ENCODE results near the gene RCN2.
"Not testable (repeated sequence)": the region's sequence is repeated elsewhere in the genome, so short reads cannot be mapped to it uniquely, and the experiment has no call there.

Gene RCN2

GRCh38 chr15:76931397-76932134 is at the start of gene RCN2:
TSS of gene RCN2 (plus strand) at chr15:76931749. CDS start at chr15:76931842, 93 bp downstream.
- DNase-seq = peak; percentile 92

- no peak for DNase-seq
These were observed 46.3 kb upstream of the RCN2 start for GRCh38 chr15:76885212-76885611.

GRCh38 chr15:76887280-76888141 is 44.0 kb upstream of the RCN2 start:
- DNase-seq = not testable (repeated sequence)

- DNase-seq = not testable (repeated sequence)
These were observed 38.7 kb upstream of the RCN2 start for GRCh38 chr15:76892836-76893235.

GRCh38 chr15:76894174-76894573 is 37.4 kb upstream of the RCN2 start:
- DNase-seq = no peak

- no peak for DNase-seq
These were observed 33.4 kb upstream of the RCN2 start for GRCh38 chr15:76898102-76898501.

- DNase-seq = not testable (repeated sequence)
These were observed 32.2 kb upstream of the RCN2 start for GRCh38 chr15:76899176-76899930.

- DNase-seq = not testable (repeated sequence)
These were observed 31.6 kb upstream of the RCN2 start for GRCh38 chr15:76899931-76900310.

GRCh38 chr15:76901965-76902364 is 29.6 kb upstream of the RCN2 start:
- no peak for DNase-seq

- DNase-seq = peak; percentile 48
These were observed 28.3 kb upstream of the RCN2 start for GRCh38 chr15:76903251-76903681.

GRCh38 chr15:76904461-76905012 is 27.0 kb upstream of the RCN2 start:
- DNase-seq = no peak

GRCh38 chr15:76905013-76905839 is 26.3 kb upstream of the RCN2 start, which contains the start of gene SCAPER:
TSS of gene SCAPER (minus strand) at chr15:76905340. CDS start at chr15:76883817, 21,523 bp downstream.
- peak; percentile 90 for DNase-seq

GRCh38 chr15:76905855-76906254 is 25.7 kb upstream of the RCN2 start:
- DNase-seq = no peak

GRCh38 chr15:76912430-76912829 is 19.1 kb upstream of the RCN2 start:
- no peak for DNase-seq

- DNase-seq = no peak
These were observed 17.8 kb upstream of the RCN2 start for GRCh38 chr15:76913737-76914136.

GRCh38 chr15:76916369-76916768 is 15.2 kb upstream of the RCN2 start:
- no peak for DNase-seq

GRCh38 chr15:76928201-76928600 is 3.3 kb upstream of the RCN2 start:
- no peak for DNase-seq

GRCh38 chr15:76929011-76929760 is 2.4 kb upstream of the RCN2 start:
- no peak for DNase-seq

- DNase-seq = no peak
These were observed 635 bp upstream of the RCN2 start for GRCh38 chr15:76930831-76931396.

- DNase-seq = no peak
These were observed 802 bp downstream of the RCN2 start for GRCh38 chr15:76932135-76932966.
